Measurements from ENCODE around the gene C17orf50. TPM values are rescaled to one million over a fixed set of nuclear protein-coding genes. Genes with fewer than 3 reads are reported as not detected.

C17orf50 gene
- total and polyA plus RNA-seq, 11 donors, result 0.19 TPM; not detected in 10

DNA sequence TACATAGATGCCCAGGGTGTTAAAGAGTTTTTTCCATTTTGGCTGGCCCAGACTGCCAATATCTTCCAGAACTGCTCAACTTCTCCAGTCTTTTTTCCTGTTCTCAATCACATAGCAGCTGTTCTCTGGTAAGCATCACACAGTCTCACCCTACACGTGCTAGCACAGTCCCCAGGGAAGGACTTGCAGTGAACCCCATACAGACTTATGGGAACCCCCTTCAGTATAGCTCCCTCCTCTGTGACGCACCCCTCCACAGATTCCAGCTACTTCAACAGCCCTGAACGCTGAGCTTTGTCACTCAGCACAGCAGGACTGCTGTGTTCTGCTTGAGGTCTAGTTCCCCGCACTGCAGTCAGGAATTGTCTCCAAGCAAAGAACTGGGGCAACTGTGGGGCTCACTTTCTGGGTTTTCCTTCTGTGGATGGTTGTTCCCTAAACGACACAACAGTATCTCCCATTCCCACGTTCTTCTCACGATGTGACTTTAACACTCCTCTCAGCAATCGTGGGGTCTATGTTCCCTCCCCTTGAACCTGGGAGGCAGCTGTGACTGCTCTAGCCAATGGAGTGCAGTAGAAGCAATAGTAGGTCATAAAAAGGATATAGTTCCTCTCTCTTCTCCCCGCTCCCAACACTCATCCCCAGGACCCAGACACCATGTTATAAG is 31.1 kb downstream of the C17orf50 start:
- Histone ChIP-seq H3K9me3 (peaks cover 0 to 7% (median 0%) of the 10 kb centered on the region in 12 donors), H3K4me1 (peaks cover 0 to 20% (median 10%) of the 10 kb centered on the region in 12 donors), H3K27me3 (peaks cover 0 to 41% (median 7%) of the 10 kb centered on the region in 9 donors), H3K36me3 (no peaks in the 10 kb centered on the region), H3K27ac (peak overlapping the region in 1 of 12 donors; percentile 23), H3K4me3 (no peak overlapping the region)
- intact Hi-C loops (cut with DNase I), result no loop called here
- ATAC-seq, result no peak
- no peak for DNase-seq
- 68 to 74% (median 70%) methylated on average over 9 of the region's 9 CpGs for WGBS, 4 donors
- no peak for TF ChIP-seq POLR2A (IDR thresholded peaks at IDR 0.05)
- TF ChIP-seq, protein P1, sequence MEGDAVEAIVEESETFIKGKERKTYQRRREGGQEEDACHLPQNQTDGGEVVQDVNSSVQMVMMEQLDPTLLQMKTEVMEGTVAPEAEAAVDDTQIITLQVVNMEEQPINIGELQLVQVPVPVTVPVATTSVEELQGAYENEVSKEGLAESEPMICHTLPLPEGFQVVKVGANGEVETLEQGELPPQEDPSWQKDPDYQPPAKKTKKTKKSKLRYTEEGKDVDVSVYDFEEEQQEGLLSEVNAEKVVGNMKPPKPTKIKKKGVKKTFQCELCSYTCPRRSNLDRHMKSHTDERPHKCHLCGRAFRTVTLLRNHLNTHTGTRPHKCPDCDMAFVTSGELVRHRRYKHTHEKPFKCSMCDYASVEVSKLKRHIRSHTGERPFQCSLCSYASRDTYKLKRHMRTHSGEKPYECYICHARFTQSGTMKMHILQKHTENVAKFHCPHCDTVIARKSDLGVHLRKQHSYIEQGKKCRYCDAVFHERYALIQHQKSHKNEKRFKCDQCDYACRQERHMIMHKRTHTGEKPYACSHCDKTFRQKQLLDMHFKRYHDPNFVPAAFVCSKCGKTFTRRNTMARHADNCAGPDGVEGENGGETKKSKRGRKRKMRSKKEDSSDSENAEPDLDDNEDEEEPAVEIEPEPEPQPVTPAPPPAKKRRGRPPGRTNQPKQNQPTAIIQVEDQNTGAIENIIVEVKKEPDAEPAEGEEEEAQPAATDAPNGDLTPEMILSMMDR (IDR thresholded peaks at IDR 0.05), result no peak

DNA sequence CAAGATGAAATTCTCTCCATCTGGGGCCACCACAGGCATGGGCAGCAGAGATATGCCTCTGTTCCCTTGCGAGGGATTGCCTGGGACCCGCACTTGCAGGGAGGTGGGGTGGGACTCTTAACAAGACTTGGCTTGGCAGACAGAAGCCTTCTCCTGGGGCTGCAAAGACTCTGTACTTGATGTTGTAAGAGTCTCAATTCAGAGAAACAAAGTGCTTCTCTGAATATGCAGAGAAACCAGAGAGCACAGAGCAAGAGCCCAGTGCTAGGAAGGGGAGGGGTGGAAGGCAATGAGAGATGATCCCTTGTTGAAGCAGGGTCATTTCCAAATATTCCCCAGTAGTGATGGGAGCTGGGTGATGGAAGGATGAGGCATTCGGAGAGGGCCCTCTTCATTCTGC is 32.6 kb downstream of the C17orf50 start:
- Histone ChIP-seq H3K27me3 (peaks cover 0 to 41% (median 7%) of the 10 kb centered on the region in 9 donors), H3K9me3 (peaks cover 0 to 7% (median 0%) of the 10 kb centered on the region in 12 donors), H3K4me3 (no peak overlapping the region), H3K27ac (no peak overlapping the region), H3K36me3 (no peaks in the 10 kb centered on the region), H3K4me1 (peaks cover 0 to 20% (median 10%) of the 10 kb centered on the region in 12 donors)
- intact Hi-C loops (cut with DNase I), result no loop called here
- DNase-seq, result no peak
- TF ChIP-seq, protein P1 (IDR thresholded peaks at IDR 0.05), result no peak
- TF ChIP-seq POLR2A (IDR thresholded peaks at IDR 0.05), result no peak
- WGBS, 4 donors, result 70 to 90% (median 78%) methylated on average over 3 of the region's 3 CpGs
- ATAC-seq, result no peak

DNA sequence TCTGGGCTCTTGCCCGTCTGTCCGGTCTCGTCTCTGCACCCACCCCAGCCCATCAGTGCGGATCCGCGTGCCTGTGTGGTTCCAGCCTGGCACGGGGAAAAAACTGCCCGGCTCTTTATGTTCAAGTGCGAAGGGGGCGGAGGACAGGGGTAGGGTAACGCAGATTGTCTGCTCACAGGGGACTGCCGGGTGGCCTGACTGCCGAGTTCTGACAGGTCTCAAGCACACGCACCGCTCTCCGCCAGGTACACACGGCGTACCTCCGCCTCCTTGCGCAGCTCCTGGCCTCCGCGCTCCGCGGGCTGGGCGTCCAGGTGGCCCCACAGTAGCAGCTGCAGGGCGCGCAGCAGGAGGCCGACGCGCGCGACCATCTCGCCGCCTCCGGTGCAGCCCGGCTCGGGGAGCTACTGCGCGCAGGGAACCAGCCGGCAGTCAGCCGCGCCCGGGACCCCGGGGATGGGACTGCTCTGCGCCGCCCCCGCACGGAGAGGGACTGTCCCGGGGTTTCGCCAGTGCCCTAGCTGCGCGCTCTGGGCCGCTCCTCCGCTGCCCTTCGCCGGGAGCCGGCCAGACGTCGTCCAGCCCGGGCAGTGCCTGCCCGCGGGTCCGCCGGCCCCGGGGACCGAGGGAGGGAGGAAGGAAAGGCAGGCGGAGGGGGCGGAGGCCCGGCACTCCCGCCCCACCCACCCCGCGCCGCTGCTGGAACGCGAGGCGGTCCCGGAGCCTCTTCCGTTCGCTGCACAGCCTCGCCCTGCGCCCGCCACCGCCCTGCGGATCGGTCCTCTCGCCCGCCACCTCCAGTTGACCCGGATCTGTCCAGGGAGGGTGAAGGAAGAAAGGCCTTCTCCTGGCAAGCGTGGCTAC is 34.6 kb downstream of the C17orf50 start, which contains the start of gene MMP28:
Gene MMP28 (minus strand): TSS at position 635 of the 864 bp plus-strand sequence. CDS start 264 bp downstream, at position 371.
- TF ChIP-seq, protein P1 (IDR thresholded peaks at IDR 0.05), result no peak
- TF ChIP-seq POLR2A (IDR thresholded peaks at IDR 0.05), result no peak
- peak; percentile 37 to 76 (median 64) for ATAC-seq
- H3K27ac ChIP-seq, result peak within 1 kb of the TSS in 3 of 12 donors; percentile 1 to 71 (median 38)
- H3K27me3 ChIP-seq, result peaks cover 0 to 38% (median 7%) of the 10 kb centered on the region in 9 donors
- intact Hi-C loops (cut with DNase I), result no loop called here
- H3K4me1 ChIP-seq, result peaks cover 0 to 28% (median 17%) of the 10 kb centered on the region in 12 donors
- H3K36me3 ChIP-seq, result no peaks in the 10 kb centered on the region
- peak within 1 kb of the TSS; percentile 39 to 75 (median 63) for H3K4me3 ChIP-seq
- peaks cover 0 to 7% (median 0%) of the 10 kb centered on the region in 12 donors for H3K9me3 ChIP-seq
- peak in 4 of 5 donors; percentile 45 to 69 (median 49) for DNase-seq
- 0 to 4% (median 1%) methylated on average over 11 to 89 of the region's 89 CpGs for WGBS, 4 donors

DNA sequence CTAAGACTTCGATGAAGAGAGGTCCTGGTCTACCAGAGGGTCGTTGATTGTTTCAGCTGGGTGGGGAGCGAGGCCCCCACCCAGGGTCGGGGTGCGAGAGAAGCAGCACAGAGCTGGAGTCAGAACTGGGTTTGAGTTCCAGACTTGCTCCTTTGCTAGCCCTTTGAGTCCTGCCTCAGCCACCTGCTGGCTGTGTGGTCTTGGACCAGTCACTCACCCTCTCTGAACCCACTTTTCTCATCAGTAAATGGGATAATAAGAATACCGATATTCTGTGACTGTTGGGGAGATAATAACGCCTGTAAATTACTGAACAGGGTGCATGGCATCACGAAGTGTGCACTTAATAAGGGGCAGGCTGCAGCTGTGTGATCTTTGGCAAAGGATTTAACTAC is 35.2 kb downstream of the C17orf50 start:
- H3K27ac ChIP-seq, result peak overlapping the region in 2 of 12 donors; percentile 38 to 71
- peaks cover 0 to 7% (median 0%) of the 10 kb centered on the region in 12 donors for H3K9me3 ChIP-seq
- ATAC-seq (no peak), DNase-seq (no peak)
- peaks cover 0 to 37% (median 7%) of the 10 kb centered on the region in 9 donors for H3K27me3 ChIP-seq
- no peak for TF ChIP-seq POLR2A (IDR thresholded peaks at IDR 0.05)
- TF ChIP-seq, protein P1 (IDR thresholded peaks at IDR 0.05), result no peak
- H3K36me3 ChIP-seq, result no peaks in the 10 kb centered on the region
- intact Hi-C loops (cut with DNase I), result no loop called here
- peaks cover 0 to 34% (median 22%) of the 10 kb centered on the region in 12 donors for H3K4me1 ChIP-seq
- H3K4me3 ChIP-seq, result peak overlapping the region in 11 of 12 donors; percentile 55 to 75 (median 63)
- WGBS, 4 donors, result 38 to 49% (median 40%) methylated on average over 7 to 8 of the region's 8 CpGs
